ENCODE results near the gene PAX2.
"Not testable (repeated sequence)": the region's sequence is repeated elsewhere in the genome, so short reads cannot be mapped to it uniquely, and the experiment has no call there.

Gene PAX2

GRCh38 chr10:100744987-100745881 is at the start of gene PAX2:
PAX2 (plus strand) TSS chr10:100745582; CDS start chr10:100746261, 679 bp downstream.
- no peak for DNase-seq (ENCODE audit: low read depth)

DNA sequence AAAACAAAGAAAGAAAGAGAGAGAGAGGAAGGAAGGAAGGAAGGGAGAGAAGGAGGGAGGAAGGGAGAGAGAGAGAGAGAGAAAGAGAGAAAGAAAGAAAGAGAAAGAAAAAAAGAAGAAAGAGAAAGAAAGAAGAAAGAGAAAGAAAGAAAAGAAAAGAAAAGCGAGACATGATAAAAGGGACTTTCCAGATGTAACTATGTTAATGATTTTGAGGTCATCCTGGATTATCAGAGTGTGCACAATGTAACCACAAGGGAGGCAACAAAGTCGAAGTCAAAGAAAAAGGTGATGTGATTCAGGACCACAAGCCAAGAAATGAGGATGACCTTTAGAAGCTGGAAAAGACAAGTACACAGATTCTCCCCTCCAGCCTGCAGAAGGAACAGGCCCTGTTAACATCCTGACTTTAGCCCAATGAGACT is 48.9 kb upstream of the PAX2 start:
- no peak for DNase-seq (ENCODE audit: low read depth)

DNA sequence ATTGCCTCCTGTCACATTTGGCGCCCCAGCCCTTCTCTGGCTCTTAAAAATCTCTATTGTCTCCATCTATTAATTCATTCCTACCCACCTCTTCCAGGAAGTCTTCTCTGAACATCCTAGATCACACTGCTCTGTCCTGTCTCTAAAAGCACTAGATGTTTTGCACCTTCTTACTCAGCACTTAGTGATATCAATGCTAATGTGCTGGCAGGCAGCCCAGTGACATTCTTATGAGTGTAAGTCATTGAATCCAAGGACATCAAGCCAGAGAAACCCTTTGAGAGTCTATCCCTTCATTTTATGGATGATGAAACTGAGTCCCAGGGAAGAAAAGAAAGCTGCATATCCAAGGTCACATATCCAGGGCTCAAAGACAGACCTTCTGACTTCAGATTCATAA is 48.3 kb upstream of the PAX2 start:
- peak; percentile 31 for DNase-seq (ENCODE audit: low read depth)

- DNase-seq (ENCODE audit: low read depth): no peak
Observed at GRCh38 chr10:100697631-100698030, 47.8 kb upstream of the PAX2 start.

DNA sequence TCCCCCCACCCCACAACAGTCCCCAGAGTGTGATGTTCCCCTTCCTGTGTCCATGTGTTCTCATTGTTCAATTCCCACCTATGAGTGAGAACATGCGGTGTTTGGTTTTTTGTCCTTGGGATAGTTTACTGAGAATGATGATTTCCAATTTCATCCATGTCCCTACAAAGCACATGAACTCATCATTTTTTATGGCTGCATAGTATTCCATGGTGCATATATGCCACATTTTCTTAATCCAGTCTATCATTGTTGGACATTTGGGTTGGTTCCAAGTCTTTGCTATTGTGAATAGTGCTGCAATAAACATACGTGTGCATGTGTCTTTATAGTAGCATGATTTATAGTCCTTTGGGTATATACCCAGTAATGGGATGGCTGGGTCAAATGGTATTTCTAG is 43.7 kb upstream of the PAX2 start:
- DNase-seq (ENCODE audit: low read depth): not testable (repeated sequence)

GRCh38 chr10:100705139-100705538 is 40.2 kb upstream of the PAX2 start:
- DNase-seq (ENCODE audit: low read depth): no peak

GRCh38 chr10:100707261-100707848 is 38.0 kb upstream of the PAX2 start:
- no peak for DNase-seq (ENCODE audit: low read depth)

GRCh38 chr10:100709146-100710082 is 36.0 kb upstream of the PAX2 start:
- no peak for DNase-seq (ENCODE audit: low read depth)

- DNase-seq (ENCODE audit: low read depth): no peak
Observed at GRCh38 chr10:100710151-100710871, 35.1 kb upstream of the PAX2 start.

DNA sequence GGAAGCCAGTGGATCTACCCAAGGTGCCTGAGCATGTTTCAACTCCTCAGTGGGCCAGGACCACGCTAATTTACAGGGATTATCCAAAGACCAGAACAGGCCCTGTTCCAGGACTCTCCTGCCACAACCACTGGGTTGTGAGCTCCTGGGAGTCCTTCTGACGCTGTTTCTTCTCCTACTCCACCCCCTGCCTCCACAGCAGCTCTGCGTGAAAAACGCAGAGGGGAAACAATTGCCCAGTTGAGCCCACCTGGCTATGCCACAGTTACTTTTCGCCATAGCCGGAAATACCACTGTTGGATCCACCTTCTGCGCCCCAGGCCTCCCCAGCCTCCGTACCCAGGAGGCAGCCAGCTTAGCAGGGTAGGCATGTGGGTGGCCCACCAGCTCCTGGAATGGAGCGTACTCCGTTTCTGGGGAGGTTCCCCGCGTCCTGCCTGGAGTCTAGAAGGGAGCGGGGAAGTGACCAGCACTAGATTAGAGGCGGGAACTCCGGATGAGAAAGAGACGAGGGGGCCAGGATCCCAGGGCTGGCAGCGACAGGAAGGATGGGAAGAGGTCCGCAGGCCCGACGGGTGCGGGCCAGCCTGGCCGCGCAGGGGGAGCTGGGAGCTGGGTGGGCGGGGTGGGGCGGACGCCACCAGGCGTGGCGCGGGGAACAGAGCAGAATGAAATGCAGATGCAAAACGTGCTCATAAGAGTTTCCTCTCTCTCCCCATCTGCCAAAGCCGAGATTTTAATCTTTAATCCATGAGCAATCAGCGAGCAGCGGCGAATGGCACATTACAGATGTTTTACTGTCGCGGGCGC is 32.1 kb upstream of the PAX2 start:
- no peak for DNase-seq (ENCODE audit: low read depth)

- no peak for DNase-seq (ENCODE audit: low read depth)
Observed at GRCh38 chr10:100713859-100714565, 31.4 kb upstream of the PAX2 start.

DNA sequence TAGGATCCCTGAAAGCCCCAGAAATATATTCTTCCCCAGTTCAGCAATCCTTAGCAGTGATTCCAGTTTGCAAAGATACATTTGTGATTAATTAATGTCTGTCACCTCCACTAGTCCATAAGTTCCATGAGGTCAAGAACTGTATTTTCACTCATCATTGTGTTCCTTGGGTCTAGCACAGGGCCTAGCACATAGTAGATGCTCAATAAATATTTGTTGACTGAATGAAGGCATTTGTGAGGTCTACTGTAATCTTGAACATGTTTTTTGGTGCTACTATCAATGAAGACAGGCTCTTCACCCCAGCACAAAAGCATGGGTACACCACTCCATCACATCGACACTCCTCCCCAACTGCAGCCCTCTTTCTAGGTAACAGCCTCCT is 30.8 kb upstream of the PAX2 start:
- DNase-seq (ENCODE audit: low read depth): no peak

DNA sequence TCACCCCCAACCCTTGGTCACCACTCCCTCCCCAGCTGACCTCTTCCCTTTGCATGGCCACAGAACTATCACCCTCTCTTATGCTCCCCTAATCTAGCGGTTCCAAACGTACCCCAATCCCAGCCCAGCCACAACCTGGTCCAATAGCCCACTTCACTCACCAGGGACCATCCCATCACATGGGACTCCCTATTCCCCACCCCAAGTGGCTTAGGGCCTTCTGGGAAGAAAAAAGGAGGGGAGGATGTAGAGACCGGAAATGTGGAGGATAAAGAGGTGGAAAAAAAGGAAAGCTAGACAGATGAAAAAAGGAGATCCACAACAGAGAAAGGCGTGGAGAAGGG is 30.3 kb upstream of the PAX2 start:
- no peak for DNase-seq (ENCODE audit: low read depth)

DNA sequence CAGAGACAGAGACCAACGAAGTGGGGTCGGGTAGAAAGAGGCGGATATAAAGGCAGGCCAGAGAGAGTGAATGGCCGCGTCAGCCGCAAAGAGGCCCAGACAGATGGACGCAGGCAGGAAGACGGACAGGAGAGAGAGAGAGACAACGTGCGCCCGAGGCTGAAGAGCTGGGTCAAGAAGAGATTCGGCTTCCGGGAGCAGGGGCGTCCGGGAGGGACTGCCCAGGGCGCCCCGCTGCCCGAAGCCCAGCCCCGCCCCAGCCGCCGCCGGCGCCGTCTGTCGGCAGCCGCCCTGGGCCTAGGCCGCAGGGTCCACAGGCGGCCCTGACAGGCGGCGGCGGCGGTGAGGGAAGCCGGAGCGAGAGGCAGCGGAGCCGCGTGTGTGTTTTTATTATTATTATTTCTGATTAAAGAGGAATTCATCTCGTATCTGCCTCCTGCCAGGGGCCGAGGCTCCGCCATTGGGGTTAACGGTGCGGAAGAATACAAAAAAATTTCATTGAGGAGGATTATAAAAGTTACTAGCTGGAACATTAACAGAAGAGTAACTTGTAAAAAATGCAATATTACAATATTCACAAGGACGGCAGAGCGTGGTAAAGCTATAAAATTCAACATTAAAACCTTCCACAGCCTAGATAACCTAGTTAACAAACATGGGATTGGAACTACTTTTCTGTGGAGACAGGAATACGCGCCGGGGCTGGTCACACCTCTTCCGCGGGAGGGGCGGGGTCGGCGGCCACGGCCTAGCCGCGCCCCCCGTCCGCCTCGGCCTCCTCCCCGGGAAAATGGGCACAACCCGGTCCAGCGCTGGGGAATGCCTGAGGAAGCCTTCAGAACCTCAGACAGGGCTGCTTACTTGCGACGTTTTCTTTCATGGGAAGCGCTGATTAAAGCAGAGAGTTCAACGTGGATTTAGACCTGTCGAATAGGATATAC is 29.7 kb upstream of the PAX2 start:
- no peak for DNase-seq (ENCODE audit: low read depth)

- DNase-seq (ENCODE audit: low read depth): no peak
Observed at GRCh38 chr10:100717166-100717565, 28.2 kb upstream of the PAX2 start.

DNA sequence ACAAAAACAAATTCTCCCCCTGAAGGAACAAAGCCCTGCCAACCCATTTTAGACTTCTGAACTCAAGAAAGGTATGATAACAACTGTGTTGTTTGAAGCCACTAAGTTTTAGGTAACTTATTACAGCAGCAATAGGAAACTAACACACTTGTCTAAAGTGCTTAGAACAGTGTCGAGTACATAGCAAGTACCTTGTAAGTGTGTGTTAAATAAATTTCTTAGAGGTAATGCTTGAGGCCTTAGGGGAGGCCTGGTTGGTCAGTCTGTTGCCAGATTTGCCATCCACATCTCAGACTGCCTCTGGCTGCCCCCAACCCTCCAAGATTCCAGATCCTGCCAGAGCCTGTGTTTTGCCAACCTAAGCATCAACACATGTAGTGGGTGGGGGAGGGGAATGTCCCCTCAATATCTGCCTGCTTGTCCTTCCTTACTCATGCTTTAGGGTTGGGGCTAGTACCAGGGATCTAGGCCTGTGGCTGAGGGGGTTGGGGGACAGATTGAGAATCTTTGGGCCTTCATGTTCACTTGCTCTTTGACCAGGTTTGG is 27.1 kb upstream of the PAX2 start:
- no peak for DNase-seq (ENCODE audit: low read depth)

GRCh38 chr10:100723180-100723579 is 22.2 kb upstream of the PAX2 start:
- no peak for DNase-seq (ENCODE audit: low read depth)

- DNase-seq (ENCODE audit: low read depth): no peak
Observed at GRCh38 chr10:100723770-100724530, 21.4 kb upstream of the PAX2 start.

Data from non-pigmented ciliary epithelial cell (primary cell).